Peyer's patch (tissue), 4 donors: ENCODE data around the gene HK3.

Source experiments
- POLR2A ChIP-seq, 2 donors: fragments of 450-650 bp; IDR thresholded peaks; one replicate each; pipeline ENCODE4 v1.5.1; 2017; ENCODE audit warnings: antibody characterized with exemption in 2 of 2, mild to moderate bottlenecking in 2 of 2, moderate library complexity in 2 of 2
- TF ChIP-seq, protein P1 (sequence below), 6 experiments: fragments of 450-650 bp in 4 of 6; fragments of 200-600 bp in 2 of 6; sonication (generic) in 1 of 6; IDR thresholded peaks; one replicate each; pipeline ENCODE4 v1.5.1; 2017 to 2019; ENCODE audit warnings: antibody characterized with exemption in 6 of 6, mild to moderate bottlenecking in 3 of 6, moderate library complexity in 1 of 6

DNA sequence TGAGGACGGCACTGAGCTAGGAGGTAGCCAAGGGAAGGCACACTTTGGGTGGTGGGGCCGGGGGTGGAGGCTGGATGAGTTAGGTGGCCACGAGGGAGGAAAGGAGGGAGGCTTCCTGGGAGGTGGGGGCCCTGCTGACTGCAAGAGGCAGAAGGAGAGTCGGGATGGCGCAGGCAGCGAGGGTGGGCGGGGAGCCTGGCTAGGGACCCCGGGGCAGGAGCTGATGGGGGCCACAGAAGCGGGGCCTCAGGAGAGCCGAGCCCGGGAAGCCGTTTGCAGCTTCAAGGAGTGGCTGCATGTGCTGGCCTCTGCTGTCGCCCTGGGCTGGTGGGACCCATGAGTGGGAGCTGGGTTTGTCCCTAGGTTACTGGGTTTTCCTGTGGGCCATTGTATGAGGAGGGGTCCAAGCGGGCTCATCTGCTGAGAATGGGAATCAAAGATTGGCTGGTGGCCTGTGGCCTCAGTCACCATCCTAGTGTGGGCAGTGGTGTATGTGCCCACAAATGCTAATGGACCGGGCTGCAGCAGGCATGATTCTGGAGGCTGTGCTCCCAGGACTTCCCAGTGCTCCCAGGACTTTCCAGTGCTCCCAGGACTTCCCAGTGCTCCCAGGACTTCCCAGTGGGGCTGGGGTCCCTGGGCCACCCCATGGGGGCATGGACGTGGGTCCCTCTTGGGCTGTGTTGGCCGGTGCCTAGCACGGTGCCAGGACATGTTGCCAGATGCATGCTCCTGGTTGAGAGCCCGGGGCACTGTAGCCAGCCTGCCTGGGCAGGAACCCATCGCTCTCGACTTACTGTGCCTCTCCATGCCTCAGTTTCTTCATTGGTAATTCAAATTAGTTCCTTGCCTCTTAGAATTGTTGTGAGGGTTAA, 48.5 kb downstream of the HK3 start:
- no peak for TF ChIP-seq POLR2A (IDR thresholded peaks at IDR 0.05)
- TF ChIP-seq, protein P1, sequence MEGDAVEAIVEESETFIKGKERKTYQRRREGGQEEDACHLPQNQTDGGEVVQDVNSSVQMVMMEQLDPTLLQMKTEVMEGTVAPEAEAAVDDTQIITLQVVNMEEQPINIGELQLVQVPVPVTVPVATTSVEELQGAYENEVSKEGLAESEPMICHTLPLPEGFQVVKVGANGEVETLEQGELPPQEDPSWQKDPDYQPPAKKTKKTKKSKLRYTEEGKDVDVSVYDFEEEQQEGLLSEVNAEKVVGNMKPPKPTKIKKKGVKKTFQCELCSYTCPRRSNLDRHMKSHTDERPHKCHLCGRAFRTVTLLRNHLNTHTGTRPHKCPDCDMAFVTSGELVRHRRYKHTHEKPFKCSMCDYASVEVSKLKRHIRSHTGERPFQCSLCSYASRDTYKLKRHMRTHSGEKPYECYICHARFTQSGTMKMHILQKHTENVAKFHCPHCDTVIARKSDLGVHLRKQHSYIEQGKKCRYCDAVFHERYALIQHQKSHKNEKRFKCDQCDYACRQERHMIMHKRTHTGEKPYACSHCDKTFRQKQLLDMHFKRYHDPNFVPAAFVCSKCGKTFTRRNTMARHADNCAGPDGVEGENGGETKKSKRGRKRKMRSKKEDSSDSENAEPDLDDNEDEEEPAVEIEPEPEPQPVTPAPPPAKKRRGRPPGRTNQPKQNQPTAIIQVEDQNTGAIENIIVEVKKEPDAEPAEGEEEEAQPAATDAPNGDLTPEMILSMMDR (IDR thresholded peaks at IDR 0.05): no peak
